CD4-positive, alpha-beta memory T cell (primary cell): ENCODE data around the gene KIFBP. TPM values are rescaled to one million over a fixed set of nuclear protein-coding genes. Genes with fewer than 3 reads are reported as not detected.

Experiments
- CTCF ChIA-PET: fragments of 350-600 bp; sonication (Branson Sonifier 250); formaldehyde crosslinking; loops from one replicate; lab custom pipeline; 2021; ENCODE audit warnings: inconsistent platforms; ENCODE audit not compliant: partially characterized antibody; lab: Charles Lee
- POLR2A ChIA-PET: fragments of 350-600 bp; sonication (Branson Sonifier 250); formaldehyde crosslinking; loops from one replicate; lab custom pipeline; 2021; ENCODE audit not compliant: partially characterized antibody; lab: Charles Lee
- DNase-seq, 5 donors: peaks; one replicate each; pipeline versions ENCODE4 v3.0.0 to v3.0.0-alpha.2; 2020 to 2022; ENCODE audit warnings: mixed read lengths in 1 of 5
- H3K27ac ChIP-seq: one replicate; pipeline ENCODE4 v1.7.0; 2013; ENCODE audit warnings: low read depth, low read length
- H3K27me3 ChIP-seq: 2 replicates; pipeline ENCODE4 v1.7.0; 2013; ENCODE audit warnings: mild to moderate bottlenecking, low read length, moderate library complexity; ENCODE audit not compliant: insufficient read depth
- H3K36me3 ChIP-seq: 2 replicates; pipeline ENCODE4 v1.7.0; 2013; ENCODE audit warnings: mild to moderate bottlenecking, low read length, moderate library complexity; ENCODE audit not compliant: insufficient read depth
- H3K4me1 ChIP-seq: 2 replicates; pipeline ENCODE4 v1.7.0; 2013; ENCODE audit warnings: mild to moderate bottlenecking, low read length, moderate library complexity; ENCODE audit not compliant: insufficient read depth
- H3K4me3 ChIP-seq, 2 donors: one replicate each; pipeline ENCODE4 v1.7.0; 2013; ENCODE audit warnings: low read length in 2 of 2, mild to moderate bottlenecking in 1 of 2
- H3K9me3 ChIP-seq, 2 donors: one replicate each; pipeline ENCODE4 v1.7.0; 2013; ENCODE audit warnings: low read length in 2 of 2, control low read depth in 1 of 2; ENCODE audit not compliant: control insufficient read depth in 1 of 2
- H3K27ac Mint-ChIP-seq, 7 donors: one replicate each; pipeline ENCODE4 v1.8.0; 2020 to 2021; ENCODE audit warnings: mixed read lengths in 7 of 7, mild to moderate bottlenecking in 6 of 7, inconsistent platforms in 3 of 7, moderate library complexity in 3 of 7
- H3K27me3 Mint-ChIP-seq, 2 donors: one replicate each; pipeline ENCODE4 v1.8.0; 2020 to 2021; ENCODE audit warnings: mixed read lengths in 2 of 2
- H3K36me3 Mint-ChIP-seq, 2 donors: one replicate each; pipeline ENCODE4 v1.8.0; 2020 to 2021; ENCODE audit warnings: mixed read lengths in 2 of 2, inconsistent platforms in 1 of 2, mild to moderate bottlenecking in 1 of 2
- H3K4me1 Mint-ChIP-seq, 4 donors: one replicate each; pipeline ENCODE4 v1.8.0; 2020 to 2021; ENCODE audit warnings: mixed read lengths in 4 of 4, mild to moderate bottlenecking in 1 of 4
- H3K4me3 Mint-ChIP-seq, 8 donors: one replicate each; pipeline ENCODE4 v1.8.0; 2020 to 2021; ENCODE audit warnings: mixed read lengths in 8 of 8, mild to moderate bottlenecking in 7 of 8, moderate library complexity in 6 of 8, inconsistent platforms in 3 of 8
- H3K9me3 Mint-ChIP-seq, 8 donors: one replicate each; pipeline ENCODE4 v1.8.0; 2020 to 2021; ENCODE audit warnings: mixed read lengths in 8 of 8, mild to moderate bottlenecking in 5 of 8, inconsistent platforms in 3 of 8, moderate library complexity in 1 of 8
- intact Hi-C: fragments of 100-400 bp; cut with micrococcal nuclease; formaldehyde crosslinking; loops from one replicate; pipeline ENCODE4 v1.15.1; 2023
- polyA plus RNA-seq, 2 donors: library from polyadenylated mRNA; unstranded; fragments of 300-500 nt; fragmentation: Illumina TruSeq; gene quantifications; one replicate each; pipeline ENCODE4 v1.2.3, GENCODE V29; 2021
- total RNA-seq, 2 experiments: library from RNA; stranded (reverse); gene quantifications; one replicate each; pipeline ENCODE4 v1.2.3, GENCODE V29; 2021

The KIFBP gene
- total and polyA plus RNA-seq, 4 experiments from 2014 or later, result 2.7 to 18.5 (median 13.0) TPM

GRCh38 chr10:69045441-69046300, 57.1 kb downstream of the KIFBP start:
- Histone ChIP-seq H3K27ac (peak overlapping the region; percentile 45), H3K4me1 (peaks cover 32% of the 10 kb centered on the region), H3K27me3 (no peaks in the 10 kb centered on the region), H3K9me3 (no peaks in the 10 kb centered on the region), H3K36me3 (no peaks in the 10 kb centered on the region), H3K4me3 (no peak overlapping the region)
- Mint-ChIP-seq H3K27me3 (no peaks in the 10 kb centered on the region), H3K4me3 (peak overlapping the region in 7 of 8 donors; percentile 73 to 89 (median 77)), H3K9me3 (no peaks in the 10 kb centered on the region), H3K4me1 (peaks cover 19 to 32% (median 27%) of the 10 kb centered on the region in 4 donors), H3K27ac (peak overlapping the region; percentile 93 to 99 (median 97)), H3K36me3 (peaks cover 0 to 2% of the 10 kb centered on the region in 2 donors)
- POLR2A ChIA-PET, result interaction anchor here (0.6 to 7.1 kb wide), 9 partner anchors 10 to 1047 kb away, joined by 3 to 110 read pairs (median 4); partner anchors contain the start of genes DDX21 and SRGN
- intact Hi-C loops, result loop anchor here (1.0 kb wide), 1 partner anchor 45 kb away; no protein-coding TSS in a partner anchor
- CTCF ChIA-PET, result interaction anchor here (0.7 to 3.8 kb wide), 7 partner anchors 18 to 50 kb away, joined by 3 to 27 read pairs (median 3); partner anchors contain the start of gene SRGN
- peak; percentile 54 to 70 (median 63) for DNase-seq

DNA sequence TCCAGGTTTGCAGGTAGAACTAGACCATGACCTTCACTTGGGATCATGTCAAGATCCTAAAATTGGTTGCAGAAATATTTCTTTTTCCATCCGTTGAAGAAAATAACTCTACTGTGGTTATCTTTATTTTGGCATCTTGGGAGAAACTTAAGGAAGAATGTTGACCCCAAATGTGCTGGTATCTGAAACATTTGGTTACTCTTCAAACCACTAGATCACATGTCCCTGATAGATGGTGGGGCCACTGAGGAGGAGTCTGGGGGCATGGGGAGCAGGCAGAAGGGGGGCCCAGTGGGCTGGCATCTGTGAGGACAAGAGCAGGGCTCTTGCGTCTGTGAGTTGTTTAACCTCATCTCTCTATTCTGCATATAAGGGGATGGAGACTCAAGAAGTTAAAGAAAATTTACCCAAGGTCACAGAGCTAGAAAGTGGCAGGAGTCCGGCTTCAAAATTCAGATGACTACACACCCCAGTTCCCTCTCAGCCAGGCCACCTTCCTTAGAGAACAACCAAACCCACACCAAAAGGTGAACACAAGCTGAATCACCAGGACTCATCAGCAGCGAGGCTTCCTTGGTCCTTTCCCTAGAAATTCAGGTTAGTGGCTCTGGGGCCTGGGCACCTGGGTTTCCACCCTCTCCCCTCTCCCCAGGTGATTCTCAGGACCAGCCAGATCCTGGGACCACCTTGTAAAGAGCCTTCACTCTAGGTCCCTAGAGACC, 58.7 kb downstream of the KIFBP start:
- H3K27me3 ChIP-seq, result no peaks in the 10 kb centered on the region
- no peaks in the 10 kb centered on the region for H3K9me3 ChIP-seq
- intact Hi-C loops, result no loop called here
- no peak for DNase-seq
- peaks cover 21 to 38% (median 27%) of the 10 kb centered on the region in 4 donors for H3K4me1 Mint-ChIP-seq
- no peak overlapping the region for H3K4me3 ChIP-seq
- no peaks in the 10 kb centered on the region for H3K27me3 Mint-ChIP-seq
- H3K4me1 ChIP-seq, result peaks cover 32% of the 10 kb centered on the region
- H3K9me3 Mint-ChIP-seq, result no peaks in the 10 kb centered on the region
- peak overlapping the region in 6 of 7 donors; percentile 10 to 74 (median 56) for H3K27ac Mint-ChIP-seq
- POLR2A ChIA-PET, result interaction anchor here (0.8 to 7.1 kb wide), 2 partner anchors 15 to 43 kb away, joined by 4 to 110 read pairs; partner anchors contain the start of gene SRGN
- CTCF ChIA-PET, result no interaction called here
- H3K27ac ChIP-seq, result no peak overlapping the region
- no peak overlapping the region for H3K4me3 Mint-ChIP-seq
- no peaks in the 10 kb centered on the region for H3K36me3 ChIP-seq
- H3K36me3 Mint-ChIP-seq, result peaks cover 0 to 2% of the 10 kb centered on the region in 2 donors

- no peak overlapping the region for H3K27ac ChIP-seq
- intact Hi-C loops, result no loop called here
Observed at GRCh38 chr10:69048103-69048502, 59.5 kb downstream of the KIFBP start.

GRCh38 chr10:69049566-69049961, 61.0 kb downstream of the KIFBP start:
- no peak overlapping the region for H3K27ac ChIP-seq
- no peaks in the 10 kb centered on the region for H3K36me3 ChIP-seq
- peaks cover 18% of the 10 kb centered on the region for H3K4me1 ChIP-seq
- no peak for DNase-seq
- ChIA-PET CTCF (interaction anchor here (1.3 kb wide), 2 partner anchors 10 to 38 kb away, joined by 3 read pairs; partner anchors contain the start of gene SRGN), POLR2A (interaction anchor here (7.1 kb wide), 1 partner anchor 40 kb away, joined by 110 read pairs; the partner anchor contains the start of gene SRGN)
- intact Hi-C loops, result no loop called here
- no peaks in the 10 kb centered on the region for H3K9me3 Mint-ChIP-seq
- no peaks in the 10 kb centered on the region for H3K27me3 Mint-ChIP-seq
- no peak overlapping the region for H3K27ac Mint-ChIP-seq
- no peaks in the 10 kb centered on the region for H3K27me3 ChIP-seq
- H3K36me3 Mint-ChIP-seq, result peaks cover 0 to 2% of the 10 kb centered on the region in 2 donors
- H3K4me3 Mint-ChIP-seq, result no peak overlapping the region
- H3K9me3 ChIP-seq, result no peaks in the 10 kb centered on the region
- no peak overlapping the region for H3K4me3 ChIP-seq
- H3K4me1 Mint-ChIP-seq, result peaks cover 11 to 31% (median 16%) of the 10 kb centered on the region in 4 donors

More at GRCh38 chr10:69048103-69048502, 59.5 kb downstream of the KIFBP start:
- no peak overlapping the region for H3K4me3 ChIP-seq
- CTCF ChIA-PET, result interaction anchor here (1.3 kb wide), 2 partner anchors 9 to 40 kb away, joined by 3 read pairs; partner anchors contain the start of gene SRGN
- H3K9me3 ChIP-seq, result no peaks in the 10 kb centered on the region
- Mint-ChIP-seq H3K4me3 (no peak overlapping the region), H3K36me3 (peaks cover 0 to 2% of the 10 kb centered on the region in 2 donors), H3K4me1 (peaks cover 21 to 42% (median 27%) of the 10 kb centered on the region in 4 donors), H3K27ac (peak overlapping the region in 3 of 7 donors; percentile 7 to 78 (median 72)), H3K9me3 (no peaks in the 10 kb centered on the region), H3K27me3 (no peaks in the 10 kb centered on the region)
- no peaks in the 10 kb centered on the region for H3K36me3 ChIP-seq
- peaks cover 32% of the 10 kb centered on the region for H3K4me1 ChIP-seq
- POLR2A ChIA-PET, result interaction anchor here (0.8 to 7.1 kb wide), 2 partner anchors 14 to 42 kb away, joined by 4 to 110 read pairs; partner anchors contain the start of gene SRGN
- no peak for DNase-seq
- no peaks in the 10 kb centered on the region for H3K27me3 ChIP-seq

DNA sequence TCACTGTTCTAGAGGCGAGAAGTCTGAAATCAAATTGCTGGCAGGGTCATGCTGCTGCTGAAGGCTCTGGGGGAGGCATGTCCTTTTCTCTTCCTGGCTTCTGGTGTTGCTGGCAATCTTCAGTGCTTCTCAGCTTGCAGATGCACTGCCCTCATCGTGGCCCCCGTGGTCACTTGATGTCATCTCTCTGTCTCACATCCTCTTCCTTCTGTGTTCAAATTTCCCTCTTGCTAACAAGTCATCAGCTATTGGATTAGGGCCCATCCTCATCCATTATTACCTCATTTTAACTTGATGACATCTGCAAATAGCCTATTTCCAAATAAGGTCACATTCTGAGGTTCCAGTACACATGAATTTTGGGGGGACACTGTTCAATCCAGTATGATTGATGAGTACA, 62.7 kb downstream of the KIFBP start:
- Histone ChIP-seq H3K9me3 (no peaks in the 10 kb centered on the region), H3K4me1 (peaks cover 11% of the 10 kb centered on the region), H3K27ac (no peak overlapping the region), H3K4me3 (no peak overlapping the region), H3K36me3 (no peaks in the 10 kb centered on the region), H3K27me3 (no peaks in the 10 kb centered on the region)
- CTCF ChIA-PET, result interaction anchor here (1.1 to 1.9 kb wide), 3 partner anchors 9 to 41 kb away, joined by 3 to 5 read pairs (median 3); no protein-coding TSS in a partner anchor
- intact Hi-C loops, result no loop called here
- H3K36me3 Mint-ChIP-seq, result no peaks in the 10 kb centered on the region
- H3K27me3 Mint-ChIP-seq, result no peaks in the 10 kb centered on the region
- H3K27ac Mint-ChIP-seq, result peak overlapping the region in 1 of 7 donors; percentile 78
- no peaks in the 10 kb centered on the region for H3K9me3 Mint-ChIP-seq
- H3K4me1 Mint-ChIP-seq, result peaks cover 4 to 25% (median 8%) of the 10 kb centered on the region in 4 donors
- DNase-seq, result no peak
- POLR2A ChIA-PET, result interaction anchor here (1.0 to 1.4 kb wide), 2 partner anchors 39 to 40 kb away, joined by 3 to 4 read pairs; no protein-coding TSS in a partner anchor
- no peak overlapping the region for H3K4me3 Mint-ChIP-seq

DNA sequence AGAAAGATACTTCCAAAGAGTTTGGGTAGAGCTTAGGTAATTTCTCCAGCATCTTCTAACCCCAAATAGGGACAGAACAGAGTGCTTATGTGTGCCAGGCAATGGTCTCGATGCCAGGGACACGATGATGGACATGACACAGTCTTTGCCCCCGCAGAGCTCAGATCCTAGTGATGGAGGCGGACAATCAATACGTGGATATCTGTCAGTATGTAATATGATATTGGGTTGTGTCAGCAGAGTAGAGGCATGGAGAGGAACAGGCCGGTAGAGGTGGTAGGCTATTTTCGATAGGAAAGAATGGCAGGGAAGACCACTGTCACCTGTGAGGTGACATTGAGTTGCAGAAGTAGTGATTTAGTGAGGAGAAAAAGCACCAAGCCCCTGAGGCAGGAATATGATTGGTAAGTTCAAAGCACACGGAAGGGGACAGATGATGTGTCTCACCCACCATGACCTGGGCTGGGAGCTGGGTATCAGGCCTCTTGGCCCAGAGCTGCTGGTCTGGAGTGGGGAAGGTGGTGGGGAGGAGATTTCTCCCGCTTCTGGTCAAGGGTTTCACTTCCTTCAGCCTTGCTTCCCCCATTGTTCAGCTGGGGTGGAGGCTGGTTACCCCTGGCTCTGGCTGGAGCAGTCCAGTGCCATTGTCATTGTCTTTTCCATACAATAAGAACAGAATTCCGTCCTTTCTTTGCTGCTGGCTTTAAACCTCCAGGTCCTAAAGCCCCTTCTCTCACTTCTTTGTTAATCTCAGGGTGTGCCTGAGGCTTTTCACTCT, 63.3 kb downstream of the KIFBP start:
- H3K9me3 Mint-ChIP-seq, result no peaks in the 10 kb centered on the region
- H3K36me3 ChIP-seq, result no peaks in the 10 kb centered on the region
- intact Hi-C loops, result no loop called here
- DNase-seq, result no peak
- no peak overlapping the region for H3K4me3 Mint-ChIP-seq
- no peaks in the 10 kb centered on the region for H3K27me3 Mint-ChIP-seq
- ChIA-PET CTCF (interaction anchor here (1.1 to 1.9 kb wide), 3 partner anchors 9 to 41 kb away, joined by 3 to 5 read pairs (median 3); no protein-coding TSS in a partner anchor), POLR2A (interaction anchor here (1.0 to 1.4 kb wide), 2 partner anchors 38 to 39 kb away, joined by 3 to 4 read pairs; no protein-coding TSS in a partner anchor)
- H3K36me3 Mint-ChIP-seq, result no peaks in the 10 kb centered on the region
- no peak overlapping the region for H3K27ac ChIP-seq
- H3K4me1 Mint-ChIP-seq, result peaks cover 4 to 27% (median 11%) of the 10 kb centered on the region in 4 donors
- H3K27me3 ChIP-seq, result no peaks in the 10 kb centered on the region
- no peaks in the 10 kb centered on the region for H3K9me3 ChIP-seq
- H3K27ac Mint-ChIP-seq, result peak overlapping the region in 3 of 7 donors; percentile 3 to 57 (median 20)
- H3K4me1 ChIP-seq, result peaks cover 16% of the 10 kb centered on the region
- H3K4me3 ChIP-seq, result no peak overlapping the region
